ENCODE measurements around the gene EXD3.

DNA sequence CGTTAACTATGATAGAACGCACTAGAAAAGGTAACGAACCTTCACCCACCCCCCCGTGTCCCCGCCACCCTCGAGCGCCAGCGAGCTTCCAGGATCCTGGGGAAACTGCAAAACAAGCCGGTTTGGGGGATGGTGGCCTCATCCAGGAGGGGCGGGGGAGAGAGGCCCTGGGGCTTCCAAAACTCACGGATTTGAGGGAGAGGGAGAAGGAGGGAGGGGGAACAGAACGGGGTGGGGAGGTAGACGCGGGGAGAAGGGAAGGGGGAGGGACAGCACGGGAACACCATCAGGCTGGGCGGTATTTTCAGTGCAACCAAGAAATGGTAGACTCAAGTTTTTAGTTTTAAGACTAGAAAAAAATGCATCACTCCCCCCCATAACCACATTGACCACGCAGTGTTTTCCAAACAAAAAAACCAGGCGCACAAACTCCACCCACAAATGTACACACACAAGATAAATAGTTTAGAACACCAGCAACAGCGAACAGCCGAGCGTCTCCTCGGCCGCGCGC, 122.3 kb downstream of the EXD3 start:
- TF ChIP-seq, protein P1, sequence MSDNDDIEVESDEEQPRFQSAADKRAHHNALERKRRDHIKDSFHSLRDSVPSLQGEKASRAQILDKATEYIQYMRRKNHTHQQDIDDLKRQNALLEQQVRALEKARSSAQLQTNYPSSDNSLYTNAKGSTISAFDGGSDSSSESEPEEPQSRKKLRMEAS (IDR thresholded peaks at IDR 0.05) = no peak
- TF ChIP-seq, protein P2, sequence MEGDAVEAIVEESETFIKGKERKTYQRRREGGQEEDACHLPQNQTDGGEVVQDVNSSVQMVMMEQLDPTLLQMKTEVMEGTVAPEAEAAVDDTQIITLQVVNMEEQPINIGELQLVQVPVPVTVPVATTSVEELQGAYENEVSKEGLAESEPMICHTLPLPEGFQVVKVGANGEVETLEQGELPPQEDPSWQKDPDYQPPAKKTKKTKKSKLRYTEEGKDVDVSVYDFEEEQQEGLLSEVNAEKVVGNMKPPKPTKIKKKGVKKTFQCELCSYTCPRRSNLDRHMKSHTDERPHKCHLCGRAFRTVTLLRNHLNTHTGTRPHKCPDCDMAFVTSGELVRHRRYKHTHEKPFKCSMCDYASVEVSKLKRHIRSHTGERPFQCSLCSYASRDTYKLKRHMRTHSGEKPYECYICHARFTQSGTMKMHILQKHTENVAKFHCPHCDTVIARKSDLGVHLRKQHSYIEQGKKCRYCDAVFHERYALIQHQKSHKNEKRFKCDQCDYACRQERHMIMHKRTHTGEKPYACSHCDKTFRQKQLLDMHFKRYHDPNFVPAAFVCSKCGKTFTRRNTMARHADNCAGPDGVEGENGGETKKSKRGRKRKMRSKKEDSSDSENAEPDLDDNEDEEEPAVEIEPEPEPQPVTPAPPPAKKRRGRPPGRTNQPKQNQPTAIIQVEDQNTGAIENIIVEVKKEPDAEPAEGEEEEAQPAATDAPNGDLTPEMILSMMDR (IDR thresholded peaks at IDR 0.05) = no peak
- TF ChIP-seq HEYL (CRISPR knock-in tag; IDR thresholded peaks at IDR 0.05) = no peak
- no peak for TF ChIP-seq POLR2AphosphoS2 (conservative IDR thresholded peaks at IDR 0.05; ENCODE audit: low read length)
- TF ChIP-seq EP300 (IDR thresholded peaks at IDR 0.05) = no peak
- TF ChIP-seq, protein P3, sequence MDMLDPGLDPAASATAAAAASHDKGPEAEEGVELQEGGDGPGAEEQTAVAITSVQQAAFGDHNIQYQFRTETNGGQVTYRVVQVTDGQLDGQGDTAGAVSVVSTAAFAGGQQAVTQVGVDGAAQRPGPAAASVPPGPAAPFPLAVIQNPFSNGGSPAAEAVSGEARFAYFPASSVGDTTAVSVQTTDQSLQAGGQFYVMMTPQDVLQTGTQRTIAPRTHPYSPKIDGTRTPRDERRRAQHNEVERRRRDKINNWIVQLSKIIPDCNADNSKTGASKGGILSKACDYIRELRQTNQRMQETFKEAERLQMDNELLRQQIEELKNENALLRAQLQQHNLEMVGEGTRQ (IDR thresholded peaks at IDR 0.05) = no peak
- no peak for TF ChIP-seq HOXA7 (CRISPR knock-in tag; IDR thresholded peaks at IDR 0.05)
- TF ChIP-seq JUNB (IDR thresholded peaks at IDR 0.05) = no peak
